Suprapubic skin (tissue), 4 donors: ENCODE results near the gene SH3BGRL2. TPM values are rescaled to one million over a fixed set of nuclear protein-coding genes. Genes with fewer than 3 reads are reported as not detected.

ENCODE experiments used
- DNase-seq, 2 donors: peaks; one replicate each; pipeline ENCODE4 v3.0.0-alpha.2; 2019; ENCODE audit warnings: low spot score in 2 of 2
- H3K27ac ChIP-seq: fragments of 200-600 bp; sonication (generic); one replicate; pipeline ENCODE4 v1.5.1; 2019
- H3K27me3 ChIP-seq: fragments of 200-600 bp; sonication (generic); one replicate; pipeline ENCODE4 v1.5.1; 2019
- H3K36me3 ChIP-seq: fragments of 200-600 bp; sonication (generic); one replicate; pipeline ENCODE4 v1.5.1; 2019
- H3K4me1 ChIP-seq: fragments of 200-600 bp; sonication (generic); one replicate; pipeline ENCODE4 v1.5.1; 2019
- H3K4me3 ChIP-seq: fragments of 200-600 bp; sonication (generic); one replicate; pipeline ENCODE4 v1.5.1; 2019; ENCODE audit warnings: mild to moderate bottlenecking
- H3K9me3 ChIP-seq: fragments of 200-600 bp; sonication (generic); one replicate; pipeline ENCODE4 v1.5.1; 2019
- EP300 ChIP-seq: sonication (generic); formaldehyde crosslinking; IDR thresholded peaks from one replicate; pipeline ENCODE4 v1.6.1; 2017; ENCODE audit warnings: antibody characterized with exemption
- POLR2A ChIP-seq, 2 donors: fragments of 450-650 bp; IDR thresholded peaks; one replicate each; pipeline ENCODE4 v1.6.1; 2017; ENCODE audit warnings: antibody characterized with exemption in 2 of 2, mild to moderate bottlenecking in 2 of 2, moderate library complexity in 2 of 2
- POLR2AphosphoS5 ChIP-seq, 3 donors: sonication (generic); formaldehyde crosslinking; IDR thresholded peaks; one replicate each; pipeline ENCODE4 v1.6.1; 2017; ENCODE audit warnings: antibody characterized with exemption in 3 of 3
- WGBS: methylation state at CpG from one replicate; pipeline ENCODE4 v1.1.5; 2018; 5-methylcytosine and 5-hydroxymethylcytosine counted together
- total RNA-seq, 4 donors: library from RNA; depleted of rRNA; stranded (reverse); fragments of >200 nt; gene quantifications; one replicate each; pipeline ENCODE4 v1.1.0, GENCODE V29; 2016
- TF ChIP-seq, protein P1 (sequence below), 2 donors: fragments of 200-600 bp in 1 of 2; fragments of 450-650 bp in 1 of 2; sonication (generic) in 1 of 2; IDR thresholded peaks; one replicate each; pipeline ENCODE4 v1.5.1; 2016 to 2019; ENCODE audit warnings: antibody characterized with exemption in 2 of 2, mild to moderate bottlenecking in 1 of 2, moderate library complexity in 1 of 2

The SH3BGRL2 gene
- total RNA-seq, 4 donors from 2014 or later, result 30.5 to 67.1 (median 56.7) TPM

DNA sequence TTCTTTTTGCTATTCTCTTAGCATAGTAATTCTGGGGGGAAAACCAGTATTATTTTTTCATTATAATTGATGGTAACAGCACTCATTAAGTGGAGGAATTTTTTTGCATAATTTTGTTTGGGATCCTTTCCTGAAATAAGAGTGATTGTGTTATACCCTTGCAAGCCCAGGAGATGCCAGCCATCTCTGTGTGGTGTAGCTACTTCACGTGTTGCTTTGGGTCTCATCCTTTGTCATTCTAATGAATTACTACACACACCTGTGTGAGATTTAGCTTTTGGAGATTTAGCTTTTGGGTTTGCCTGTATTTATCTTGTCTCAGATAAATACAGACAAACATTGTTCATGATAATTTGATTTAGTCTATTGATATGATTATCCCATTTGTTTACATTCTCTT is 76.5 kb downstream of the SH3BGRL2 start:
- no peak for TF ChIP-seq EP300
- TF ChIP-seq, protein P1, sequence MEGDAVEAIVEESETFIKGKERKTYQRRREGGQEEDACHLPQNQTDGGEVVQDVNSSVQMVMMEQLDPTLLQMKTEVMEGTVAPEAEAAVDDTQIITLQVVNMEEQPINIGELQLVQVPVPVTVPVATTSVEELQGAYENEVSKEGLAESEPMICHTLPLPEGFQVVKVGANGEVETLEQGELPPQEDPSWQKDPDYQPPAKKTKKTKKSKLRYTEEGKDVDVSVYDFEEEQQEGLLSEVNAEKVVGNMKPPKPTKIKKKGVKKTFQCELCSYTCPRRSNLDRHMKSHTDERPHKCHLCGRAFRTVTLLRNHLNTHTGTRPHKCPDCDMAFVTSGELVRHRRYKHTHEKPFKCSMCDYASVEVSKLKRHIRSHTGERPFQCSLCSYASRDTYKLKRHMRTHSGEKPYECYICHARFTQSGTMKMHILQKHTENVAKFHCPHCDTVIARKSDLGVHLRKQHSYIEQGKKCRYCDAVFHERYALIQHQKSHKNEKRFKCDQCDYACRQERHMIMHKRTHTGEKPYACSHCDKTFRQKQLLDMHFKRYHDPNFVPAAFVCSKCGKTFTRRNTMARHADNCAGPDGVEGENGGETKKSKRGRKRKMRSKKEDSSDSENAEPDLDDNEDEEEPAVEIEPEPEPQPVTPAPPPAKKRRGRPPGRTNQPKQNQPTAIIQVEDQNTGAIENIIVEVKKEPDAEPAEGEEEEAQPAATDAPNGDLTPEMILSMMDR (IDR thresholded peaks at IDR 0.05), result no peak
- TF ChIP-seq POLR2A (IDR thresholded peaks at IDR 0.05), result no peak
- TF ChIP-seq POLR2AphosphoS5 (IDR thresholded peaks at IDR 0.05), result no peak
- no peak for DNase-seq
- no peaks in the 10 kb centered on the region for H3K36me3 ChIP-seq
- peaks cover 5% of the 10 kb centered on the region for H3K4me1 ChIP-seq
- no peak overlapping the region for H3K27ac ChIP-seq
- no peaks in the 10 kb centered on the region for H3K9me3 ChIP-seq
- WGBS, result 77% methylated on average over 1 of the region's 1 CpG
- H3K4me3 ChIP-seq, result no peak overlapping the region
- no peaks in the 10 kb centered on the region for H3K27me3 ChIP-seq

DNA sequence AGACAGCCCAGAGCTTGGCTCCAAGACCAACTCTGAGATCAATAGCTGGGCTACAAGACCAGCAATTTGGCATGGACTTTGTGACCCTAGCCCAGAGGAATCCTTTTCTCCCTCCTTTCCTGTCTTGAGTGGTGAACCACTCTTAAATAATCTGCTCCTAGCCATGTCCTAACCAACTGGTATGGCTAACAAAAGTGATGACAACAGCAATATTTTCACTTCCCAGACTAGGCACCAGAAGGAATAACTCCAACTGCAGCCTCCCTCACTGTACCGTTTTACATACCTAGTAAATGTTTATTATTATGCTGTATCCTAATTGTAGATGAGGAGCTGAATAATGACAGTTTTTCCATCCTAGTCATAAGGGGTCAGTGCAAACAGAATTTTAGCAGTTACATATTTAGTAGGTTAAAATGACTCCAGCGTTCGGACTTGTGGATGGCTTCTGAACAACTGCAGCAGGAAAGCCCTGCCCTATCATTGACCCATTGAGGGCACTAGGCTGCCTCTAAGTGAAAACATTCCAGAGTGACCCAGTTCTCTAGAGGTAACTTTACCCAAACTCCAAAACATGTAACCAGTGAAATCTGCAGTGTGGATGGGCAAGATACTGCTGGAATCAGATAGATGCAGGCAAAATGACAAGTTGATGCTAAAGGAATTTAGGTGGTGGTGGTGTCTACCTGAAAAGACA is 77.1 kb downstream of the SH3BGRL2 start:
- WGBS, result 90% methylated on average over 3 of the region's 3 CpGs
- Histone ChIP-seq H3K4me3 (no peak overlapping the region), H3K27me3 (no peaks in the 10 kb centered on the region), H3K27ac (no peak overlapping the region), H3K9me3 (no peaks in the 10 kb centered on the region), H3K4me1 (peaks cover 5% of the 10 kb centered on the region), H3K36me3 (no peaks in the 10 kb centered on the region)
- no peak for DNase-seq
- TF ChIP-seq EP300, result no peak
- TF ChIP-seq, protein P1 (IDR thresholded peaks at IDR 0.05), result no peak
- no peak for TF ChIP-seq POLR2A (IDR thresholded peaks at IDR 0.05)
- TF ChIP-seq POLR2AphosphoS5 (IDR thresholded peaks at IDR 0.05), result no peak

DNA sequence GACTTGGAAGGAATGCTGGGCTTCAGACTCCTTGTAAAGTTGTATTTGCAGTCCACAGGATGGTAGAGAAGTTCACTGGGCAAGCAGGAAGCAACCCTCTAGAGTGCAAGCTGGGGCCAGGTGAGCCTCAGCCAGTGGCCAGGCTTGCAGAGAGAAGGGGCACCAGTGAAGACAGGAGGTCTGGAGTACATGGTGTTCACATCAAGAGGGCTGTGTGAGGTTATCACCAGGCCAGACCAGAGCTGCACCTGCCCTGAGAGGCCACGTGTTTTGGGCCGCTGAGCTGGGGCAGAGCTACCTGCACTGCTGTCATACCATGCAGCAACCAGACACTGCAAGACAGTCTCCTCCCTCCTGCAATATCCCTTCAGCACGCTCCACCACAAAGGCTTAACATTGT is 79.0 kb downstream of the SH3BGRL2 start:
- no peak for TF ChIP-seq POLR2A (IDR thresholded peaks at IDR 0.05)
- TF ChIP-seq EP300, result no peak
- TF ChIP-seq, protein P1 (IDR thresholded peaks at IDR 0.05), result no peak
- no peak for TF ChIP-seq POLR2AphosphoS5 (IDR thresholded peaks at IDR 0.05)
- Histone ChIP-seq H3K4me3 (no peak overlapping the region), H3K4me1 (peaks cover 5% of the 10 kb centered on the region), H3K9me3 (no peaks in the 10 kb centered on the region), H3K27ac (no peak overlapping the region), H3K36me3 (no peaks in the 10 kb centered on the region), H3K27me3 (no peaks in the 10 kb centered on the region)
- WGBS, result 83% methylated on average over 3 of the region's 3 CpGs
- DNase-seq, result no peak

DNA sequence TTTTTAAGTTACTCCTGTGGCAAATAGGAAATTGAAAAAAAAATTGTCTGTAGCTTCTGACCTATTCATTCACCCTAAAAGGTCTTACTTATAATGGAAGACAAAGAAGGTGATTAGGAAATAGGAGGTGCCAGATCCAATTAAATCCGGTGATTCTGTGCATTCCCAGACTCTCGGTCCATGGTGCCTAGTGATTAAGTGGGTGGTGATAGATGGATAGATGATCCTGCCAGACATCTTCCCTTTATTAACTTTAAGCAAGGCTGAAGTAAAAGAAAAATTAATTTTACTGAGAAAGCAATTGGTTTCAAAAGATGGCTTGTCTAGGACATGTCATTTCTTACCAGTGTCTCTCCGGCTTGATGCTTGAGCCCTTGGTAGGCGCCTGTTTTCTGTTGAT is 80.0 kb downstream of the SH3BGRL2 start:
- H3K27me3 ChIP-seq, result no peaks in the 10 kb centered on the region
- H3K36me3 ChIP-seq, result no peaks in the 10 kb centered on the region
- 57% methylated on average over 4 of the region's 4 CpGs for WGBS
- H3K4me3 ChIP-seq, result no peak overlapping the region
- H3K9me3 ChIP-seq, result no peaks in the 10 kb centered on the region
- H3K4me1 ChIP-seq, result peaks cover 5% of the 10 kb centered on the region
- DNase-seq, result no peak
- TF ChIP-seq, protein P1 (IDR thresholded peaks at IDR 0.05), result no peak
- no peak for TF ChIP-seq EP300
- TF ChIP-seq POLR2A (IDR thresholded peaks at IDR 0.05), result no peak
- no peak for TF ChIP-seq POLR2AphosphoS5 (IDR thresholded peaks at IDR 0.05)
- H3K27ac ChIP-seq, result no peak overlapping the region

DNA sequence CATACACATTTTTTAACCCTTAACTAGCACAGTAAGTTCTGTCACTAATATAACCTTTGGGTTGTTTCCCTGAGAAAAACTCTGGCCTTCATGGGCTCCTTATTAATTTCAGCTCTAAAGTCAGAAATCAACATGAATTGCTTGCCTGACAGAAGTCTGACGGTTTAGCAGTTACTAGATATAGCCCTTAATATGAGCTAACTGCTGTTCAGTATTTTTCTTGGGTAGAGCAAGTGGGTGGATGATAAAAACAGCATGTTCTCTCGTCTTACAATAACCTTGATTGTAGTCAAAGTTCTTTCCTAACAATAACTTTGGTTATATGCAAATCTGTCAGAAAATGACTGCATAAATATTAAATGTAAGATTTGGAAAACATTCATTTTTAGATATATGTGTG is 81.0 kb downstream of the SH3BGRL2 start:
- Histone ChIP-seq H3K9me3 (no peaks in the 10 kb centered on the region), H3K4me1 (peaks cover 5% of the 10 kb centered on the region), H3K4me3 (no peak overlapping the region), H3K27me3 (no peaks in the 10 kb centered on the region), H3K36me3 (no peaks in the 10 kb centered on the region), H3K27ac (no peak overlapping the region)
- WGBS, result 47% methylated on average over 2 of the region's 2 CpGs
- DNase-seq, result no peak
- TF ChIP-seq, protein P1 (IDR thresholded peaks at IDR 0.05), result no peak
- TF ChIP-seq POLR2AphosphoS5 (IDR thresholded peaks at IDR 0.05) (no peak), POLR2A (IDR thresholded peaks at IDR 0.05) (no peak), EP300 (no peak)
